Gastrocnemius medialis (tissue), 4 donors: ENCODE measurements around the gene RAB5IF.

Experiments used
- POLR2A ChIP-seq, 2 donors: fragments of 450-650 bp; IDR thresholded peaks; one replicate each; pipeline ENCODE4 v1.6.1; 2017; ENCODE audit warnings: antibody characterized with exemption in 2 of 2, mild to moderate bottlenecking in 2 of 2, moderate library complexity in 2 of 2
- TF ChIP-seq, protein P1 (sequence below), 5 experiments: fragments of 450-650 bp in 3 of 5; fragments of 200-600 bp in 2 of 5; sonication (generic) in 2 of 5; IDR thresholded peaks in 4 of 5; conservative IDR thresholded peaks in 1 of 5; 1 replicate in 4 of 5; 2 replicates in 1 of 5; pipeline ENCODE4 v1.5.1; 2016 to 2019; ENCODE audit warnings: antibody characterized with exemption in 5 of 5, mild to moderate bottlenecking in 3 of 5, moderate library complexity in 3 of 5

GRCh38 chr20:36576081-36576445 is 29.5 kb upstream of the RAB5IF start:
- TF ChIP-seq, protein P1, sequence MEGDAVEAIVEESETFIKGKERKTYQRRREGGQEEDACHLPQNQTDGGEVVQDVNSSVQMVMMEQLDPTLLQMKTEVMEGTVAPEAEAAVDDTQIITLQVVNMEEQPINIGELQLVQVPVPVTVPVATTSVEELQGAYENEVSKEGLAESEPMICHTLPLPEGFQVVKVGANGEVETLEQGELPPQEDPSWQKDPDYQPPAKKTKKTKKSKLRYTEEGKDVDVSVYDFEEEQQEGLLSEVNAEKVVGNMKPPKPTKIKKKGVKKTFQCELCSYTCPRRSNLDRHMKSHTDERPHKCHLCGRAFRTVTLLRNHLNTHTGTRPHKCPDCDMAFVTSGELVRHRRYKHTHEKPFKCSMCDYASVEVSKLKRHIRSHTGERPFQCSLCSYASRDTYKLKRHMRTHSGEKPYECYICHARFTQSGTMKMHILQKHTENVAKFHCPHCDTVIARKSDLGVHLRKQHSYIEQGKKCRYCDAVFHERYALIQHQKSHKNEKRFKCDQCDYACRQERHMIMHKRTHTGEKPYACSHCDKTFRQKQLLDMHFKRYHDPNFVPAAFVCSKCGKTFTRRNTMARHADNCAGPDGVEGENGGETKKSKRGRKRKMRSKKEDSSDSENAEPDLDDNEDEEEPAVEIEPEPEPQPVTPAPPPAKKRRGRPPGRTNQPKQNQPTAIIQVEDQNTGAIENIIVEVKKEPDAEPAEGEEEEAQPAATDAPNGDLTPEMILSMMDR (IDR thresholded peaks at IDR 0.05 in 4 of 5, conservative IDR thresholded peaks at IDR 0.05 in 1 of 5): no peak
- no peak for TF ChIP-seq POLR2A (IDR thresholded peaks at IDR 0.05)
